Subcutaneous abdominal adipose tissue (tissue), 5 donors: ENCODE data around the gene CHTOP.

Source experiments
- H3K27ac ChIP-seq: one replicate; pipeline ENCODE4 v1.7.0; 2013; ENCODE audit warnings: low read depth, mild to moderate bottlenecking, inconsistent platforms, low read length, moderate library complexity
- H3K27me3 ChIP-seq, 5 donors: one replicate each; pipeline ENCODE4 v1.7.0; 2013; ENCODE audit warnings: low read length in 5 of 5, inconsistent platforms in 1 of 5; ENCODE audit not compliant: control insufficient read depth in 5 of 5, insufficient read depth in 4 of 5
- H3K36me3 ChIP-seq, 5 donors: one replicate each; pipeline ENCODE4 v1.7.0; 2013; ENCODE audit warnings: low read length in 5 of 5; ENCODE audit not compliant: control insufficient read depth in 5 of 5, insufficient read depth in 5 of 5
- H3K4me1 ChIP-seq, 5 donors: one replicate each; pipeline ENCODE4 v1.7.0; 2013; ENCODE audit warnings: low read length in 5 of 5, mild to moderate bottlenecking in 3 of 5, moderate library complexity in 1 of 5; ENCODE audit not compliant: control insufficient read depth in 5 of 5, insufficient read depth in 5 of 5
- H3K4me3 ChIP-seq, 5 donors: one replicate each; pipeline ENCODE4 v1.7.0; 2013; ENCODE audit warnings: low read length in 5 of 5, low read depth in 1 of 5
- H3K9ac ChIP-seq, 5 donors: one replicate each; pipeline ENCODE4 v1.7.0; 2013; ENCODE audit warnings: low read length in 5 of 5, mild to moderate bottlenecking in 4 of 5, moderate library complexity in 3 of 5
- H3K9me3 ChIP-seq, 5 donors: one replicate each; pipeline ENCODE4 v1.7.0; 2013; ENCODE audit warnings: low read length in 5 of 5; ENCODE audit not compliant: control insufficient read depth in 5 of 5
- donor health status: healthy.
- donor health status: healthy.
- donor health status: healthy.
- donor health status: healthy.
- donor health status: healthy.

CHTOP gene

DNA sequence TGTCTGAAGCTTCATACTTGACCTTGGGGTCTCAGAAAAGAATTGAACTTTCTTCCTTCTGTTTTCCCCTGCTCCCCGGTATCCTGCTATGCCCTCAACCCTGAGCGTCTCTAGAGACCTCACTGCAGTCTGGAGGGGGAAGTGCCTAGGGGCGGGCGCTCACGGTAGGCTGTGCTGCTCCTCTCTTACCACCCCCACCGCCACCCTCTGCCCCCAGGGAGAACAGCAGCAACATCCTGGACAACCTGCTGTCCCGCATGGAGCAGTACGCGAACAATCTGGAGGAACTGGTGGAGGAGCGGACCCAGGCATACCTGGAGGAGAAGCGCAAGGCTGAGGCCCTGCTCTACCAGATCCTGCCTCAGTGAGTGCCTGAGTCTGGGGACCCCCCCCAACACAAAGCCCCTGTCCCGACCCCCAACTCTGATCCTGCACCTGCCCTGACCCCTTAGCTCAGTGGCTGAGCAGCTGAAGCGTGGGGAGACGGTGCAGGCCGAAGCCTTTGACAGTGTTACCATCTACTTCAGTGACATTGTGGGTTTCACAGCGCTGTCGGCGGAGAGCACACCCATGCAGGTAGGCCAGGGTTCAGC, 55.0 kb downstream of the CHTOP start:
- H3K4me3 ChIP-seq: no peak overlapping the region
- peak overlapping the region; percentile 83 for H3K27ac ChIP-seq
- peaks cover 0 to 22% (median 10%) of the 10 kb centered on the region in 5 donors for H3K4me1 ChIP-seq
- H3K36me3 ChIP-seq: peaks cover 0 to 89% (median 81%) of the 10 kb centered on the region in 5 donors
- H3K9me3 ChIP-seq: no peaks in the 10 kb centered on the region
- no peak overlapping the region for H3K9ac ChIP-seq
- no peaks in the 10 kb centered on the region for H3K27me3 ChIP-seq

DNA sequence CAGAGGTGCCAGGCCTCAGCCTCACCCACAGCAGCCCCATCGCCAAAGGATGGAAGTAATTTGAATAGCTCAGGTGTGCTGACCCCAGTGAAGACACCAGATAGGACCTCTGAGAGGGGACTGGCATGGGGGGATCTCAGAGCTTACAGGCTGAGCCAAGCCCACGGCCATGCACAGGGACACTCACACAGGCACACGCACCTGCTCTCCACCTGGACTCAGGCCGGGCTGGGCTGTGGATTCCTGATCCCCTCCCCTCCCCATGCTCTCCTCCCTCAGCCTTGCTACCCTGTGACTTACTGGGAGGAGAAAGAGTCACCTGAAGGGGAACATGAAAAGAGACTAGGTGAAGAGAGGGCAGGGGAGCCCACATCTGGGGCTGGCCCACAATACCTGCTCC, 59.6 kb downstream of the CHTOP start:
- no peaks in the 10 kb centered on the region for H3K9me3 ChIP-seq
- peak overlapping the region; percentile 61 for H3K27ac ChIP-seq
- no peaks in the 10 kb centered on the region for H3K27me3 ChIP-seq
- H3K9ac ChIP-seq: peak overlapping the region in 1 of 5 donors; percentile 13
- H3K36me3 ChIP-seq: peaks cover 0 to 48% (median 41%) of the 10 kb centered on the region in 5 donors
- no peak overlapping the region for H3K4me3 ChIP-seq
- peaks cover 6 to 20% (median 18%) of the 10 kb centered on the region in 5 donors for H3K4me1 ChIP-seq
